Left renal pelvis (tissue), 4 donors: ENCODE results near the gene IGFBP6. TPM values are rescaled to one million over a fixed set of nuclear protein-coding genes. Genes with fewer than 3 reads are reported as not detected.

ENCODE experiments used
- DNase-seq, 4 donors: peaks; one replicate each; pipeline ENCODE4 v3.0.0-alpha.2; 2013; ENCODE audit warnings: low read depth in 4 of 4, low spot score in 3 of 4
- polyA plus RNA-seq, 4 donors: library from polyadenylated mRNA; unstranded; fragments of 120-200 nt; gene quantifications; one replicate each; pipeline ENCODE4 v1.2.1, GENCODE V29; 2013; ENCODE audit not compliant: insufficient read length in 4 of 4

Gene IGFBP6, protein sequence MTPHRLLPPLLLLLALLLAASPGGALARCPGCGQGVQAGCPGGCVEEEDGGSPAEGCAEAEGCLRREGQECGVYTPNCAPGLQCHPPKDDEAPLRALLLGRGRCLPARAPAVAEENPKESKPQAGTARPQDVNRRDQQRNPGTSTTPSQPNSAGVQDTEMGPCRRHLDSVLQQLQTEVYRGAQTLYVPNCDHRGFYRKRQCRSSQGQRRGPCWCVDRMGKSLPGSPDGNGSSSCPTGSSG
- 100 to 1,000 TPM in 1 of 4 donors, 10 to 100 TPM in 3; 14.0 to 241 (median 19.8) TPM for polyA plus RNA-seq

DNA sequence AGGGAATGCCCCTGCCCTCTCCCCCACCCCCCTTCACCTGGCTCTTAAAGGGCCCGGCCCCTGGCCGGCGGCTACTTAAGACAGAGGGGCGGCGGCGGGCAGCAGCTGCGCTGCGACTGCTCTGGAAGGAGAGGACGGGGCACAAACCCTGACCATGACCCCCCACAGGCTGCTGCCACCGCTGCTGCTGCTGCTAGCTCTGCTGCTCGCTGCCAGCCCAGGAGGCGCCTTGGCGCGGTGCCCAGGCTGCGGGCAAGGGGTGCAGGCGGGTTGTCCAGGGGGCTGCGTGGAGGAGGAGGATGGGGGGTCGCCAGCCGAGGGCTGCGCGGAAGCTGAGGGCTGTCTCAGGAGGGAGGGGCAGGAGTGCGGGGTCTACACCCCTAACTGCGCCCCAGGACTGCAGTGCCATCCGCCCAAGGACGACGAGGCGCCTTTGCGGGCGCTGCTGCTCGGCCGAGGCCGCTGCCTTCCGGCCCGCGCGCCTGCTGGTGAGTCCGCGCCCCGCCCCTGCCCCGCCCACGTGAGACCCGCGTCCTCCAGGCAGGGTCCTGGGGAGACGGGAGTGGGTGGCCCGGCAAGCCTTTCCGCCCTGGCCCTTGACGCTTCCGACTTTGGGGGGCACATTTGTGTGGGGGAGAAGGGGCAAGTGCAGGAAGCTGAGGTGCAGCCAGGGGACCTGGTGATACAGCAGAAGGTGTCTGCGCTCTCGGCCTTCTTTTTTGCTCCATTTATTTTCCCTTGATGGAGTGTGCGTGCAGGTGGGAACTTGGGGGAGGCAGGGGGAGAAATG is at the start of gene IGFBP6:
Gene IGFBP6, plus strand, starts transcription at position 104 of the 790 bp plus-strand sequence. Its CDS starts 51 bp downstream, at position 155.
- no peak for DNase-seq

DNA sequence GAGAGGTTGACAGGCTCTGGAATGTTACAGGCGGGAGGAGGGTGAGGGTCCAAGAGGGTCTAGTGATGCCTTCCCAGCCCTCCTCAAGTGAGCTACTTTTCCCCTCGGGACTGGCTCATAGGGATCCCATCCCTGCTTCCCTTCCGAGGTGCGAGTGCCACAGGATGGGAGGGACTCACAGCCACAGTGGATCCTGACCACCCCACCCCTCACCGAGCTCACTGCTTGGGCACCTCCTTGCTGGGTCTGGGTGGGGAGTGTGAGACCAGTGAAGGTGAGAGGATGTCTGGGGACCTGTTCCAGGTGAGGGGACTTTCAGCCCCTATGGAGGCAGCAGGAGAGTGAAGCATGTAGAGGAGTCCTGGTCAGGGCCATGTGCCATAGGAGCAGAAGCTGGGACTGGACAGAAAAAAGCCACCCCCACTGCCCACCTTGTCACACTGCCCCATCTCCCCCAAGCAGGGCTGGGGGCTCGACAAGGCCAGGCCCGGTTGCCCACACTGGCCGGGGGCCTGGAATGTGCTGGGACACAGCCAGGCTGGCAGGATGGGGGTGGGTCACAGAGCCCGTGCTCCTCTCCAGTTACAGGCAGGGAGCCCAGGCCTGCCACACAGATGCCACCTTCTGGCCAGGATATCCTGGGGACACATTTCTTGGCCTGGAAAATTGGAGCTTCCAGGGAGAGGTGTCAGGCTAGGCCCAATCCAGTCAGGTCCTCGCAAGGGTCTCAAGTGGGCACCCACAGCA is 49.3 kb upstream of the IGFBP6 start:
- peak in 1 of 4 donors; percentile 51 for DNase-seq

GRCh38 chr12:53048780-53049401 is 48.6 kb upstream of the IGFBP6 start:
- DNase-seq: peak in 2 of 4 donors; percentile 72 to 77

- DNase-seq: no peak
Measured at GRCh38 chr12:53049571-53050318, 47.7 kb upstream of the IGFBP6 start, which contains the start of gene TNS2. Gene TNS2 (plus strand): TSS chr12:53050065. CDS start chr12:53050186, 121 bp downstream.

DNA sequence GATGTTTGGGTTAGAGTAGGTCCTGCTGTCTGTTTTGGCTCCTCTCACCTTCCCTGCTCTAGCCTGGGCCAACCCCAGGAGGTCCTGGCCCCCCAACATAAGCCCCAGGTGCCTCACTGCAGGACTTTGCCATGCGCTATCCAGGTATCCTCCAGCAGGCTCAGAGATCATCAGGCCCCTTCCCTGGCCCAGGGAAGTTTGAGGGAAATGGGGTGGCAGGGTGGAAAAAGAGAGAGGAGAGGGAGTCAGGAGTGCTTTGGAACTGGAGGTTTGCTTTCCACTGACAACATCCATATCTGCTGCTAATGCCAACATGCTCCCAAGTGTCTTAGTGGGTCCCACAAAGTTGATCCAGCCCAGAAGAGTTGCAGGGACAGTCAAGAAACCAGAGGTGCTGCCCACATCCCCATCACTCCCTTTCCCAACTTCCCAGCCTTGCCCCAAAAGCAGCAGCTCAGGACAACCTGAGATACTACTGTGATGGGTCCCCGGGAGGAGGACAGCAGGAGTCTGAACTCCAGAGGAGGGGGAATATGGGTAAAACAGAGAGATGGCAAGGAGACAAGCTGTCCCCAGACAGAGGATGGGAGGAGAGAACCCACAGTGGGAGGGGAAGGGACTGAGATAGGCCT is 46.9 kb upstream of the IGFBP6 start:
- DNase-seq: no peak

DNA sequence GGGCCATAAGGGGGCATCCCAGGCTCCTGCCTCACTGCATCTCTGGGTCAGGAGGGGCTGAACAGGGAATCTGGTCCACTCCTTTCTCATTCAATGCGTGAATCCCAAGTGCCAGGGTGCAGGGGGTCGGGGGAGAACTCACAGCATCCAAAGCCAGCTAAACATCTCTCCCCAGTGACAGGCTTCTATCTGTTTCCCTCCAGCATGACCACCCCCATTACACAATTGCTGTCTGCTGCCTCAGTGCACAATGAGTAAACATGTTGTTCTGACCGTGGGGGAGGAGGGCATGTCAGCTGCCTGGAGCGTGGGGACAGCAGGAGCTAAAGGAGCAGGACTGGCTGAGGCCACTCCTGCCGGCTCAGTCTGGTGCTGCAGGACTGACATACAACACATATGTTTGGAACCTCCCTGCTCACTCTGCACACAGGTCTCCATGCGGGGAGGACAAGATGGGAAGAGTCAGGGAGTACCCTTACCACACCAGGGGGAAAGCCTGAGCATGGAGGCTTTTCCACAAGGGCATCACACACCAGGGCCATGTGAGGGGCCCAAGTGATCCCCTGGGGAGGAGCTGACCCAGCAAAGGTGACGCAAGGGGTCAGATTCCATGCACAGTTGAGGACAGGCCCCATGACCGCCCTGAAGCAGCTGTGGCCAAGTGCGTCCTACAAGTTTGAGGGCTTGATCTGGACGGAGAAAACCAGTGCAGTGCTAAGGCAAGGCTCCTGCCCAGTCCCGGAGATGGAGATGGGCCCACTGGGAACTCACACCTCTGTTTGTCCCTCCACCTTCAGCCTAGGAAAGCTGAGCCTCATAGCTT is 46.2 kb upstream of the IGFBP6 start:
- peak in 1 of 4 donors; percentile 52 for DNase-seq

DNA sequence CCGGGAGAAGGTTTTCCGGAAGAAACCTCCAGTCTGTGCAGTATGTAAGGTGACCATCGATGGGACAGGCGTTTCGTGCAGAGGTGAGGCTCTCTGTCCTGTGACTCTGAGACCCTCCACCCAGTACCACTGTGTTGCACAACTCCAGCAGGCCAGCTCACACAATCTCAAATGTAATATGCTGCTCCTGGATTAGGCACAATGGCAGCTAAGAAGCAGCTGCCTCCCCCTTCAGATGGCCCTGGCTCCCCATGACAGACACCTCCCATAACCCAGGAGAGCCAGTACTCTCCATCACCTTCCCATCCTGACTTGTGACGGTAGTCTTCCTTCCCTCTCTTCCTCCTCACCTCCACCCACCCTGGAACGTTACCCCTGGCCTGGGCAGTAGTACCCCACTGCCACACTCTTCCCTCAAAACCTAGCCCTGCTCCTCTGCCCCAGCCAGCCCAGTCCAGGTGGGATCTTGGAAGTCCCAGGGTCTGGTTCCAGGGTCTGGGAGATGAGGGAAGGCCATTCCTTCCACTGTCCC is 45.5 kb upstream of the IGFBP6 start:
- no peak for DNase-seq

DNA sequence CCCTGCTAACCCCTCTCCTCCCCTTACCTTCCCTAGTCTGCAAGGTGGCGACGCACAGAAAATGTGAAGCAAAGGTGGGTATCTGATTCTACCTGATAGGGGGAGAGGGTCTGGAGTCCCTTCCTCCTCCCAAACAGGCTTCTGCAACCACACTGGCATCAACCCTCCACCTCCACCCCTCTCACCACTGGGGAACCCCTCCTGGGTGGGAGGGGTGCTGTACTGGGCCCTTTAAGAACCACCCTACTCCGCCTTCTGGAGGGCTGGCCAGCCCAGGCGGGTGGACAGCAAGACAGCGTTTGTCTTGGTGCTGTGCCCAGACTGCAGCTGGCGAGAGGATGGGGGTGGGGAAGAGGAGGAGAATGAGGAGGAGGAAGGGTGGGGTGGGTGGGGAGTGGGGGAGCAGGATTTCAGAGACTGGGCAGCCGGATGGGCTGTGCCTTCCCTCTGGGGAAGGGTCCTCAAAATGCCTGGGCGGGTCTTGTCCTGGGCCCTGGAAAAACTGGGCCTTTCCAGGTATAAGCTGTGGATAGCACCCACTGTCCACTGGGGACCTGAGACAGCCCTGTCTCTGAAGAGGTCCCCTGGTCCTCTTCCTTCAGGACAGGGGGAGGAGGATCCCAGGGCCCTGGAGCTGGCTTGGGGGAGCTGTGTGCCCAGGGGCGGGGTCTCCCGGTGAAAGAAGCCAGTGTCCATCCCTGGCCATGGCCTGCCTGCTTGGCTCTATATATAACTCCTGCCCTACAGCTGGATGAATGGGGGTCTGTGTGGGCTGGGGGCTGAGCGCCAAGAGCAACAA is 44.8 kb upstream of the IGFBP6 start:
- DNase-seq: peak in 2 of 4 donors; percentile 68 to 70

GRCh38 chr12:53053218-53054111 is 44.0 kb upstream of the IGFBP6 start:
- DNase-seq: no peak

GRCh38 chr12:53054112-53054878 is 43.2 kb upstream of the IGFBP6 start:
- DNase-seq: peak in 3 of 4 donors; percentile 85 to 89 (median 89)

DNA sequence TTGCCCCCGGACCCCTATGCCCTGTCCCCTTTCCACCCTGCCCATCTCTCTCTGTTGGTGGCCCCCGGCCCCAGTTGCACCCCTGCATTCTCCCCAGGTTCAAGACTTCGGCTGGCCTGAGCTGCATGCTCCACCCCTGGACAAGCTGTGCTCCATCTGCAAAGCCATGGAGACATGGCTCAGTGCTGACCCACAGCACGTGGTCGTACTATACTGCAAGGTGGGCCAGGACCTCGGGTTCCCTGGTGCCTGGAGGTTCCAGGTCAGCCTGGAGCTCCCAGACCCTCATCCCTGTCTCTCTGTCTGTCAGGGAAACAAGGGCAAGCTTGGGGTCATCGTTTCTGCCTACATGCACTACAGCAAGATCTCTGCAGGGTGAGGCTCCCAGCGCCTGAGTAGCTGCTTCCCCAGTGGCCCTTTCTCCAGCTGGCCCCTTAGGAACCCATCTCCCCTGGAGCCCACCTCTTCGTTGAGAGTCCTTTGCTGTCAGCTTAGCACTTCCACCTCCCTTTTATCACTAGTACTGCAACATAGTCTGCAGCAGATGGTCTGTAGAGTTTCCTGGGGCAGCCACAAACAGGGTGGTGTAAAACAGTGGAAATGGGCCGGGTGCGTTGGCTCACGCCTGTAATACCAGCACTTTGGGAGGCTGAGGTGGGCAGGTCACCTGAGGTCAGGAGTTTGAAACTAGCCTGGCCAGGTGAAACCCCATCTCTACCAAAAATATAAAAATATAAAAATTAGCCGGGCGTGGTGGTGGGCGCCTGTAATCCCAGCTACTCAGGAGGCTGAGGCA is 41.8 kb upstream of the IGFBP6 start:
- DNase-seq: no peak

DNA sequence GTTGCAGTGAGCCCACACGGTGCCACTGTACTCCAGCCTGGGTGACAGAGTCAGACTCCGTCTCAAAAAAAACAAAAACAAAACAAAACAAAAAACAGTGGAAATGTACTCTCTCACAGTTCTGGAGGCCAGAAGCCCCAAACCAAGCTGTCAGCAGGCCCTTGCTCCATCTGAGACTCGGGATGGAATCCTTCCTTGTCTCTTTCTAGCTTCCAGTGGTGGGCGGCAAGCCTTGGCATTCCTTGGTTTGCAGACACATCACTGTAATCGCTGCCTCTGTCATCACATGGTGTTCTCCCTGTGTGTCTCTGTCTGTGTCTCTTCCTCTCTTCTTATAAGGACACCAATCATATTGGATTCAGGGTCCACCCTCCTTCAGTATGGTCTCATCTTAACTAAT is 41.2 kb upstream of the IGFBP6 start:
- no peak for DNase-seq

DNA sequence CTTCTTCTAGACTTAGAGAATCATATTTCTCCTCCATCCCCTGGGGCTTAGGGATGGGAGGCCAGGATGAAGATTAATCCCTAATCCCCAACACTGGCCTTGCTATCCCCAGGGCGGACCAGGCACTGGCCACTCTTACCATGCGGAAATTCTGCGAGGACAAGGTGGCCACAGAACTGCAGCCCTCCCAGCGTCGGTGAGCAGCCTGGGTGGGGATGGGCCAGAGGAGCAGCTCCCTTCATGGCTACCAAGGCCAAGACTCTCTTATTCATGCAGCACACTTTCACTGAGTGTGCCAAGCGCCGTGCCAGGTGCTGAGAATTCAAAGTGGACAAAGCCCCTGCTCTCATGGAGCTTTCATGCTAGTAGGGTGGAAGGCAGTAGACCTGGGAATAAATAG is 40.6 kb upstream of the IGFBP6 start:
- no peak for DNase-seq

GRCh38 chr12:53057816-53058500 is 39.5 kb upstream of the IGFBP6 start:
- DNase-seq: no peak
